HepG2 (cell line): ENCODE results near the gene AGAP1. TPM values are rescaled to one million over a fixed set of nuclear protein-coding genes. Genes with fewer than 3 reads are reported as not detected.

Source experiments
- ATAC-seq: fragments of 200-7000 bp; cut with Tn5 transposase; 3 replicates; pipeline ENCODE4 v1.9.1; 2020; ENCODE audit warnings: mild to moderate bottlenecking, moderate library complexity
- BruUV-seq: library from RNA; stranded (reverse); fragments of 400-500 nt; replicated peaks from 2 replicates; lab custom pipeline; 2021; lab: Mats Ljungman, UMichigan
- CTCF ChIA-PET: fragments of 300-600 bp; formaldehyde crosslinking; extraction: SDS; loops from one replicate; lab custom pipeline; 2021; ENCODE audit warnings: low total read pairs, inconsistent platforms, low intra/inter-chr PET ratio; lab: Yijun Ruan, JAX
- POLR2A ChIA-PET: fragments of 350-600 bp; sonication (Branson Sonifier 250); formaldehyde crosslinking; loops from one replicate; lab custom pipeline; 2020; ENCODE audit warnings: antibody characterized with exemption, inconsistent platforms; lab: Yijun Ruan, JAX
- DNase-seq: peaks from one replicate; pipeline ENCODE4 v3.0.0-alpha.2; 2015; ENCODE audit warnings: low spot score
- FAIRE-seq: peaks from 3 replicates; lab custom pipeline; 2011; peaks lifted over from hg19 to GRCh38; lab: Jason Lieb, UNC
- H2AFZ ChIP-seq: one replicate; pipeline ENCODE4 v1.6.1; 2011; ENCODE audit warnings: low read length, inconsistent platforms
- H3K27ac ChIP-seq: fragments of 300-600 bp; 3 replicates; pipeline ENCODE4 v1.8.0; 2011; ENCODE audit warnings: mixed run types, mild to moderate bottlenecking, mixed read lengths, low read length, inconsistent platforms; ENCODE audit not compliant: insufficient read depth; ENCODE audit errors: extremely low read length
- H3K27me3 ChIP-seq, 2 experiments: fragments of 200-600 bp in 1 of 2; 2 replicates in 1 of 2; 3 replicates in 1 of 2; pipeline versions ENCODE4 v1.6.0 to v1.8.0; 2011; ENCODE audit warnings: low read length in 2 of 2, mild to moderate bottlenecking in 2 of 2, moderate library complexity in 2 of 2, inconsistent platforms in 1 of 2; ENCODE audit not compliant: insufficient read depth in 2 of 2, control insufficient read depth in 1 of 2
- H3K36me3 ChIP-seq, 2 experiments: fragments of 200-600 bp in 1 of 2; replicated peaks in 1 of 2; 2 replicates in 1 of 2; 3 replicates in 1 of 2; pipeline versions ENCODE4 v1.5.1 to v1.8.0; 2011; ENCODE audit warnings: low read length in 2 of 2, inconsistent platforms in 1 of 2; ENCODE audit not compliant: insufficient read depth in 2 of 2, control insufficient read depth in 1 of 2
- H3K4me1 ChIP-seq: 2 replicates; pipeline ENCODE4 v1.5.1; 2012; ENCODE audit warnings: low read length, inconsistent platforms; ENCODE audit not compliant: insufficient read depth
- H3K4me2 ChIP-seq: 2 replicates; pipeline ENCODE4 v1.6.0; 2011; ENCODE audit warnings: low read depth, low read length, inconsistent platforms
- H3K4me3 ChIP-seq, 3 experiments: fragments of 200-600 bp in 1 of 3; sonication (generic), shearing (Covaris generic) in 1 of 3; replicated peaks in 1 of 3; 2 replicates each; pipeline ENCODE4 v1.5.1; 2011 to 2016; ENCODE audit warnings: low read length in 3 of 3, inconsistent platforms in 2 of 3, low read depth in 2 of 3, mild to moderate bottlenecking in 2 of 3, control low read depth in 1 of 3, mixed read lengths in 1 of 3; ENCODE audit not compliant: insufficient read depth in 1 of 3
- H3K79me2 ChIP-seq: one replicate; pipeline ENCODE4 v1.6.1; 2011; ENCODE audit warnings: low read length, inconsistent platforms; ENCODE audit not compliant: insufficient read depth
- H3K9ac ChIP-seq: 2 replicates; pipeline ENCODE4 v1.6.0; 2011; ENCODE audit warnings: mild to moderate bottlenecking, low read depth, low read length, inconsistent platforms; ENCODE audit not compliant: insufficient read depth
- H3K9me3 ChIP-seq: 2 replicates; pipeline ENCODE4 v1.5.1; 2012; ENCODE audit warnings: mild to moderate bottlenecking, low read length
- H4K20me1 ChIP-seq: 2 replicates; pipeline ENCODE4 v1.6.0; 2011; ENCODE audit warnings: inconsistent platforms, mild to moderate bottlenecking, low read length, moderate library complexity; ENCODE audit not compliant: insufficient read depth
- ATF1 ChIP-seq: IDR thresholded peaks from 2 replicates; pipeline ENCODE4 v1.6.1; 2016; ENCODE audit warnings: mild to moderate bottlenecking, control low read depth
- CCAR2 ChIP-seq: fragments of 200-400 bp; formaldehyde crosslinking; optimal IDR thresholded peaks from 2 replicates; pipeline ENCODE3; 2018; ENCODE audit warnings: low read depth, mild to moderate bottlenecking, low read length, moderate library complexity
- MAFK ChIP-seq, 2 experiments: IDR thresholded peaks in 1 of 2; conservative IDR thresholded peaks in 1 of 2; 2 replicates each; pipeline ENCODE4 v1.6.1; 2011; ENCODE audit warnings: improper control_type of control experiment in 2 of 2, low read length in 2 of 2
- ZNF264 ChIP-seq: sonication (generic); formaldehyde crosslinking; IDR thresholded peaks from 2 replicates; pipeline ENCODE4 v1.4.0; 2020; ENCODE audit warnings: missing genetic modification reagents
- WGBS: methylation state at CpG from one replicate; pipeline ENCODE4 v1.1.6; 2017; ENCODE audit warnings: low lambda C conversion rate; 5-methylcytosine and 5-hydroxymethylcytosine counted together
- in situ Hi-C: cut with HindIII; loops from 2 replicates; pipeline ENCODE4 v1.10.0; 2017; ENCODE audit warnings: low pct_unique_long_range_greater_than_20kb; ENCODE audit not compliant: extremely low pct_ligation_motif_present
- intact Hi-C: fragments of 100-400 bp; cut with micrococcal nuclease; formaldehyde crosslinking; loops from one replicate; pipeline ENCODE4 v1.10.0; 2022; ENCODE audit not compliant: unreplicated experiment
- polyA plus RNA-seq, 8 experiments: library from polyadenylated mRNA; depleted of rRNA in 3 of 8; stranded (reverse) in 7 of 8; unstranded in 1 of 8; fragments of >200 nt; fragmentation: Illumina TruSeq in 4 of 8; extraction: Trizol in 4 of 8; gene quantifications; 2 replicates each; pipeline versions ENCODE4 v1.2.1 to v1.2.3, GENCODE V29; 2011 to 2016; ENCODE audit warnings: low read depth in 4 of 8, missing spikeins in 1 of 8, mixed read lengths in 1 of 8; ENCODE audit not compliant: insufficient read depth in 1 of 8
- total RNA-seq, 5 experiments: library from RNA; depleted of rRNA; stranded (reverse); fragments of >200 nt; fragmentation: Illumina TruSeq; extraction: Trizol; gene quantifications; 2 replicates each; pipeline ENCODE4 v1.2.3, GENCODE V29; 2016; ENCODE audit warnings: low read depth in 1 of 5

AGAP1 gene
- total and polyA plus RNA-seq, 2 of the 13 experiments (the other 11 are each of a cell fraction or from before 2014, with no cell fraction given) = 21.2 to 32.7 TPM

GRCh38 chr2:235976516-235976915, 482.7 kb downstream of the AGAP1 start:
- H3K4me1 ChIP-seq = no peaks in the 10 kb centered on the region
- H3K79me2 ChIP-seq = no peaks in the 10 kb centered on the region
- 0 out of 2 replicates have a peak, but pooled peaks cover under 1% of the 10 kb centered on the region for H4K20me1 ChIP-seq
- ATAC-seq = no peak
- H3K4me3 ChIP-seq = no peak overlapping the region
- in situ Hi-C loops = no loop called here
- TF ChIP-seq ZNF264 (CRISPR knock-in tag) (no peak), ATF1 (no peak)
- DNase-seq = no peak
- no peak overlapping the region for H3K9ac ChIP-seq
- H3K9me3 ChIP-seq = no peaks in the 10 kb centered on the region
- H3K27ac ChIP-seq = no peak overlapping the region
- H2AFZ ChIP-seq = no peak overlapping the region
- no peak for FAIRE-seq
- intact Hi-C loops = no loop called here
- POLR2A ChIA-PET = no interaction called here
- 95% methylated on average over 6 of the region's 6 CpGs for WGBS
- H3K27me3 ChIP-seq = no peaks in the 10 kb centered on the region
- CTCF ChIA-PET = no interaction called here
- BruUV-seq = no TSS peak
- peaks cover 20 to 39% of the 10 kb centered on the region in 2 experiments for H3K36me3 ChIP-seq
- no peak overlapping the region for H3K4me2 ChIP-seq

GRCh38 chr2:235976956-235977355, 483.1 kb downstream of the AGAP1 start:
- peaks cover 20 to 39% of the 10 kb centered on the region in 2 experiments for H3K36me3 ChIP-seq
- no peaks in the 10 kb centered on the region for H3K4me1 ChIP-seq
- no peak for FAIRE-seq
- BruUV-seq = no TSS peak
- CTCF ChIA-PET = no interaction called here
- H2AFZ ChIP-seq = no peak overlapping the region
- H3K4me3 ChIP-seq = no peak overlapping the region
- no peaks in the 10 kb centered on the region for H3K9me3 ChIP-seq
- no peaks in the 10 kb centered on the region for H3K79me2 ChIP-seq
- intact Hi-C loops = no loop called here
- H3K9ac ChIP-seq = no peak overlapping the region
- TF ChIP-seq MAFK (conservative IDR thresholded peaks at IDR 0.05 in 1 of 2, IDR thresholded peaks at IDR 0.05 in 1 of 2; ENCODE audit: low read length in 2 of 2) (peak; percentile 38 to 57; a peak in 2 of 4 replicates), CCAR2 (no peak)
- TF ChIP-seq, all 625 proteins: peak for 1
- in situ Hi-C loops = no loop called here
- ATAC-seq (no peak), DNase-seq (no peak)
- H3K4me2 ChIP-seq = no peak overlapping the region
- WGBS = 94% methylated on average over 11 of the region's 11 CpGs
- H4K20me1 ChIP-seq = 0 out of 2 replicates have a peak, but pooled peaks cover 2% of the 10 kb centered on the region
- no peaks in the 10 kb centered on the region for H3K27me3 ChIP-seq
- POLR2A ChIA-PET = no interaction called here
- no peak overlapping the region for H3K27ac ChIP-seq
